Measurements from ENCODE around the gene TANK.

DNA sequence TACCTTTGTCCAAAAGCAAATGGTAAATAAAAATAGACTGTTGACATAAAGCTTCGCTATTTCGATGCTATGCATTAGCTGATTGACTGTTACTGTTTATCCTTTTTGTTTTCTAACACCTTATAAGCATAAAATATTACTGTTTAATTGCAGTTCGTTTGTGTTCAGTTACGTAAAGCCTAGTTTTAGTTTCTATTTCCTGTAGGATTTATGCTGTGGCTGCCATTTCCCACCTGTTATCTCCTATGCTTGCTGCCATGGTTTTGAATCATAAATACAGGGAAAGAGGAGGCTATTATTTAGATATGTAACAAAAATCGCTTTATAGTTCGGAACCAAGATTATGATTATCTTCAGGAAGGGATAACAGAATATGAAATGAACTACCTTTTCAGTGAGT, 3.9 kb downstream of the TANK start:
- TF ChIP-seq, protein P1, sequence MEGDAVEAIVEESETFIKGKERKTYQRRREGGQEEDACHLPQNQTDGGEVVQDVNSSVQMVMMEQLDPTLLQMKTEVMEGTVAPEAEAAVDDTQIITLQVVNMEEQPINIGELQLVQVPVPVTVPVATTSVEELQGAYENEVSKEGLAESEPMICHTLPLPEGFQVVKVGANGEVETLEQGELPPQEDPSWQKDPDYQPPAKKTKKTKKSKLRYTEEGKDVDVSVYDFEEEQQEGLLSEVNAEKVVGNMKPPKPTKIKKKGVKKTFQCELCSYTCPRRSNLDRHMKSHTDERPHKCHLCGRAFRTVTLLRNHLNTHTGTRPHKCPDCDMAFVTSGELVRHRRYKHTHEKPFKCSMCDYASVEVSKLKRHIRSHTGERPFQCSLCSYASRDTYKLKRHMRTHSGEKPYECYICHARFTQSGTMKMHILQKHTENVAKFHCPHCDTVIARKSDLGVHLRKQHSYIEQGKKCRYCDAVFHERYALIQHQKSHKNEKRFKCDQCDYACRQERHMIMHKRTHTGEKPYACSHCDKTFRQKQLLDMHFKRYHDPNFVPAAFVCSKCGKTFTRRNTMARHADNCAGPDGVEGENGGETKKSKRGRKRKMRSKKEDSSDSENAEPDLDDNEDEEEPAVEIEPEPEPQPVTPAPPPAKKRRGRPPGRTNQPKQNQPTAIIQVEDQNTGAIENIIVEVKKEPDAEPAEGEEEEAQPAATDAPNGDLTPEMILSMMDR (IDR thresholded peaks at IDR 0.05; ENCODE audit: poor library complexity, severe bottlenecking) = no peak
- TF ChIP-seq POLR2AphosphoS5 (IDR thresholded peaks at IDR 0.05) (no peak), TAF1 (IDR thresholded peaks at IDR 0.05; ENCODE audit: low read depth) (no peak)
